ENCODE measurements around the gene SCAF1. TPM values are rescaled to one million over a fixed set of nuclear protein-coding genes. Genes with fewer than 3 reads are reported as not detected.

Gene SCAF1
- total RNA-seq, 1 donor from 2014 or later = 59.4 TPM

- Histone ChIP-seq H3K4me1 (no peaks in the 10 kb centered on the region), H3K36me3 (no peaks in the 10 kb centered on the region), H3K9me3 (no peaks in the 10 kb centered on the region), H3K4me3 (no peak overlapping the region), H3K27me3 (ENCODE audit: low read depth) (peaks cover 9% of the 10 kb centered on the region), H3K27ac (no peak overlapping the region)
- intact Hi-C loops (cut with DNase I) = no loop called here
- ATAC-seq (no peak), DNase-seq (no peak)
- TF ChIP-seq, protein P1, sequence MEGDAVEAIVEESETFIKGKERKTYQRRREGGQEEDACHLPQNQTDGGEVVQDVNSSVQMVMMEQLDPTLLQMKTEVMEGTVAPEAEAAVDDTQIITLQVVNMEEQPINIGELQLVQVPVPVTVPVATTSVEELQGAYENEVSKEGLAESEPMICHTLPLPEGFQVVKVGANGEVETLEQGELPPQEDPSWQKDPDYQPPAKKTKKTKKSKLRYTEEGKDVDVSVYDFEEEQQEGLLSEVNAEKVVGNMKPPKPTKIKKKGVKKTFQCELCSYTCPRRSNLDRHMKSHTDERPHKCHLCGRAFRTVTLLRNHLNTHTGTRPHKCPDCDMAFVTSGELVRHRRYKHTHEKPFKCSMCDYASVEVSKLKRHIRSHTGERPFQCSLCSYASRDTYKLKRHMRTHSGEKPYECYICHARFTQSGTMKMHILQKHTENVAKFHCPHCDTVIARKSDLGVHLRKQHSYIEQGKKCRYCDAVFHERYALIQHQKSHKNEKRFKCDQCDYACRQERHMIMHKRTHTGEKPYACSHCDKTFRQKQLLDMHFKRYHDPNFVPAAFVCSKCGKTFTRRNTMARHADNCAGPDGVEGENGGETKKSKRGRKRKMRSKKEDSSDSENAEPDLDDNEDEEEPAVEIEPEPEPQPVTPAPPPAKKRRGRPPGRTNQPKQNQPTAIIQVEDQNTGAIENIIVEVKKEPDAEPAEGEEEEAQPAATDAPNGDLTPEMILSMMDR (IDR thresholded peaks at IDR 0.05) = no peak
These were observed 54.9 kb downstream of the SCAF1 start for GRCh38 chr19:49696865-49697264.

DNA sequence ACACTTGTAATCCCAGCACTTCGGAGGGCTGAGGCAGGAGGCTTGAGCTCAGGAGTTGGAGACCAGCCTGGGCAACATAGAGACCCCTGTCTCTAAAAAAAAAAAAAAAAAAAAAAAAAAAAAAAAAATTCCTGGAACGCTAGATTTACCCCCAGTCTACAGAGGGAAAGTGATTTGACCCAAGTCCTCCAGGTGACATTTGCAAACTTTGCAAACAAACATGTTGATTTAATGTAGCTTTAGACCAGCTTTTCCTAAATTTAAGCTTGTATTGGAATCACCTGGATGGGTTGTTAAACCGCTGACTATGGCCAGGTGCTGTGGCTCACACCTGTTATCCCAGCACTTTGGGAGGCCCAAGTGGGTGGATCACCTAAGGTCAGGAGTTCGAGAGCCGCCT, 57.4 kb downstream of the SCAF1 start:
- ATAC-seq = no peak
- TF ChIP-seq, protein P1 (IDR thresholded peaks at IDR 0.05) = no peak
- Histone ChIP-seq H3K27ac (no peak overlapping the region), H3K27me3 (ENCODE audit: low read depth) (peaks cover 9% of the 10 kb centered on the region), H3K4me1 (no peaks in the 10 kb centered on the region), H3K36me3 (no peaks in the 10 kb centered on the region), H3K4me3 (no peak overlapping the region), H3K9me3 (no peaks in the 10 kb centered on the region)
- DNase-seq = no peak
- intact Hi-C loops (cut with DNase I) = no loop called here

- H3K36me3 ChIP-seq = no peaks in the 10 kb centered on the region
- no peaks in the 10 kb centered on the region for H3K4me1 ChIP-seq
- TF ChIP-seq, protein P1 (IDR thresholded peaks at IDR 0.05) = no peak
- no peak for DNase-seq
- H3K9me3 ChIP-seq = no peaks in the 10 kb centered on the region
- intact Hi-C loops (cut with DNase I) = no loop called here
- H3K27ac ChIP-seq = no peak overlapping the region
- peak in 1 of 2 donors; percentile 9 for ATAC-seq
- peaks cover 9% of the 10 kb centered on the region for H3K27me3 ChIP-seq (ENCODE audit: low read depth)
- no peak overlapping the region for H3K4me3 ChIP-seq
These were observed 58.6 kb downstream of the SCAF1 start for GRCh38 chr19:49700563-49700962.

DNA sequence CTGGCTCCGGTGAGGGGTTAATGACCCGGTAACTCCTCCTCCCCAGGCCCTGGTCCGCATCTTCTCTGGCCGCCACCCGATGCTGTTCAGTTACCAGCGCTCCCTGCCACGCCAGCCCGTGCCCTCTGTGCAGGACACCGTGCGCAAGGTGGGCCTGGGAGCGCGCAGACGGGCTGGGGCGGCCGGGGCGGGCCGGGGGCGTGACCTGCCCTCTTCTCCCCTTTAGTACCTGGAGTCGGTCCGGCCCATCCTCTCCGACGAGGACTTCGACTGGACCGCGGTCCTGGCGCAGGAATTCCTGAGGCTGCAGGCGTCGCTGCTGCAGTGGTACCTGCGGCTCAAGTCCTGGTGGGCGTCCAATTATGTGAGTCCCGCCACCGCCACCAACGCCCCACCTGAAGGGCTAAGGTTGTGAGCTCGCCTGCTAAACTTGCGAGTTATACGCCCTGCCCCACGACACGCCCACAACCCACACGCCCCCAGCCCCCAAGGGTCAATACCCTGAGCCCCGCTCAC, 59.3 kb downstream of the SCAF1 start:
- peak in 1 of 2 donors; percentile 24 for ATAC-seq
- H3K27ac ChIP-seq = no peak overlapping the region
- no peak for DNase-seq
- intact Hi-C loops (cut with DNase I) = no loop called here
- no peaks in the 10 kb centered on the region for H3K4me1 ChIP-seq
- peaks cover 9% of the 10 kb centered on the region for H3K27me3 ChIP-seq (ENCODE audit: low read depth)
- TF ChIP-seq, protein P1 (IDR thresholded peaks at IDR 0.05) = no peak
- no peaks in the 10 kb centered on the region for H3K36me3 ChIP-seq
- H3K9me3 ChIP-seq = no peaks in the 10 kb centered on the region
- H3K4me3 ChIP-seq = no peak overlapping the region

DNA sequence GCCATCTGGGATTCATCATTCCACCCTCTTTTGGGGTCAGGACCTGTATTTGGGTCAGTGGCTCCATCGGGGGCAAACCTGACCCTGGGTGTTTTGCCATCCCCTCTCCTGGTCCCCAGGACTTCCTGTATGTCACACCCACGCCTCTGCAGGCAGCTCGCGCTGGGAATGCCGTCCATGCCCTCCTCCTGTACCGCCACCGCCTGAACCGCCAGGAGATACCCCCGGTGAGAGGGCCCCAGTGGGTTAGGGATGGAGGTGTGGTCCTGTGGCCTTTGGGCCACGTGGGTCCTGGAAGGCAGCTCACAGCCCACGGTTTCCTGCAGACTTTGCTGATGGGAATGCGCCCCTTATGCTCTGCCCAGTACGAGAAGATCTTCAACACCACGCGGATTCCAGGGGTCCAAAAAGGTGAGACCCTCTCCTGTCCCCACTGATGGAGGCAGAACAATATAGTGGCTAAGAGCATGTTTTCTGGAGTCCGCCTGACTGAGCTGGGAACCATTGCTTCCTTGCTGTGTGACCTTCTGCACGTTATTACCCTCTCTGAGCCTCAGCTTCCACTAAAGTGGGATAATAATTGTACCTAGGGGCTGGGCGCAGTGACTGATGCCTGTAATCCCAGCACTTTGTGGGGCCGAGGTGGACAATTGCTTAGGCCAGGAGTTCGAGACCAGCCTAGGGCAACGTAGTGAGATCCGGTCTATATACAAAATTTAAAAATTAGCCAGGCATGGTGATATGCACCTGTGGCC, 63.1 kb downstream of the SCAF1 start:
- peaks cover 5% of the 10 kb centered on the region for H3K27me3 ChIP-seq (ENCODE audit: low read depth)
- H3K9me3 ChIP-seq = no peaks in the 10 kb centered on the region
- intact Hi-C loops (cut with DNase I) = no loop called here
- TF ChIP-seq, protein P1 (IDR thresholded peaks at IDR 0.05) = no peak
- H3K27ac ChIP-seq = no peak overlapping the region
- no peaks in the 10 kb centered on the region for H3K36me3 ChIP-seq
- no peaks in the 10 kb centered on the region for H3K4me1 ChIP-seq
- ATAC-seq = no peak
- DNase-seq = no peak
- H3K4me3 ChIP-seq = no peak overlapping the region
